Tibial nerve (tissue), 4 donors: ENCODE measurements around the gene IRGQ.

Source experiments
- CTCF ChIP-seq, 5 experiments: fragments of 200-600 bp in 3 of 5; fragments of 450-650 bp in 2 of 5; sonication (generic) in 3 of 5; IDR thresholded peaks; one replicate each; pipeline ENCODE4 v1.5.1; 2016 to 2019; ENCODE audit warnings: antibody characterized with exemption in 5 of 5, mild to moderate bottlenecking in 3 of 5, moderate library complexity in 2 of 5
- EP300 ChIP-seq, 2 donors: sonication (generic); formaldehyde crosslinking; IDR thresholded peaks; one replicate each; pipeline ENCODE4 v1.6.1; 2017; ENCODE audit warnings: antibody characterized with exemption in 2 of 2, mild to moderate bottlenecking in 1 of 2
- POLR2A ChIP-seq, 2 donors: fragments of 450-650 bp; IDR thresholded peaks; one replicate each; pipeline ENCODE4 v1.6.1; 2017; ENCODE audit warnings: antibody characterized with exemption in 2 of 2, mild to moderate bottlenecking in 2 of 2, moderate library complexity in 2 of 2

DNA sequence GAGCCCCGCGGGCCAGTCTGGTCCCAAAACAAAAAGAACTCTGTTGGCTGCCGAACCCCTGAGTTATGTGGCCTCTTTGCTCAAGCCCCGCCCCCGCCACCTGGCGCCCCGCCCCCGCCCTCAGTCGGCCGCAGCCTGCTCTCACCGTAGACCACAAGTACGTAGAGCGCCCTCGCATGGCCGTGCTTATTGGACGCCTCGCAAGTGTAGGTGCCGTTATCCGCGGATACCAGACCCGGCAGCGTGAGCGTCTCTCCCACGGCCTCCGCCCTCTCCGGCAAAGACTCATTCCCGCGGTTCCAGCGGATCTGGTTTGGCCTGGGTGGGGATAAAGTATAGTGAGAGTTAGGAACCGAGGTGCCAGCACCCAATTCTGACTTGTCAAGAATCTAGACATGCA is 29.0 kb upstream of the IRGQ start:
- TF ChIP-seq CTCF (IDR thresholded peaks at IDR 0.05) (no peak), POLR2A (IDR thresholded peaks at IDR 0.05) (no peak), EP300 (IDR thresholded peaks at IDR 0.05) (no peak)
